Epithelial cell of esophagus (primary cell): ENCODE measurements around the gene OGDHL.

Source experiments
- DNase-seq: peaks from one replicate; pipeline ENCODE4 v3.0.0; 2010; ENCODE audit warnings: low read depth
- H3K4me3 ChIP-seq: 2 replicates; pipeline ENCODE4 v1.5.1; 2011; ENCODE audit warnings: mild to moderate bottlenecking, low read length, control low read depth
- CTCF ChIP-seq: IDR thresholded peaks from 2 replicates; pipeline ENCODE4 v1.5.1; 2011; ENCODE audit warnings: low read depth, mild to moderate bottlenecking, low read length, control low read depth, inconsistent platforms; ENCODE audit not compliant: insufficient read depth; ENCODE audit errors: missing control alignments

Gene OGDHL

GRCh38 chr10:49761789-49762565 is at the start of gene OGDHL:
Gene OGDHL (minus strand): TSS chr10:49762323. CDS start chr10:49758592, 3,731 bp downstream.
- peak; percentile 57 for DNase-seq
- H3K4me3 ChIP-seq: peak within 1 kb of the TSS; percentile 15
- TF ChIP-seq CTCF: no peak

- peak; percentile 33 for DNase-seq
- H3K4me3 ChIP-seq: no peak overlapping the region
- TF ChIP-seq CTCF: no peak
Measured at GRCh38 chr10:49803988-49804387, 41.9 kb upstream of the OGDHL start.

GRCh38 chr10:49798275-49798674 is 36.2 kb upstream of the OGDHL start:
- H3K4me3 ChIP-seq: no peak overlapping the region
- no peak for DNase-seq
- TF ChIP-seq CTCF: no peak

- TF ChIP-seq CTCF: no peak
- no peak overlapping the region for H3K4me3 ChIP-seq
- no peak for DNase-seq
Measured at GRCh38 chr10:49791100-49791499, 29.0 kb upstream of the OGDHL start.

GRCh38 chr10:49784681-49785080 is 22.6 kb upstream of the OGDHL start:
- no peak for DNase-seq
- TF ChIP-seq CTCF: no peak

GRCh38 chr10:49783645-49784044 is 21.5 kb upstream of the OGDHL start:
- no peak for DNase-seq
- no peak for TF ChIP-seq CTCF
- H3K4me3 ChIP-seq: no peak overlapping the region

More at GRCh38 chr10:49784681-49785080, 22.6 kb upstream of the OGDHL start:
- no peak overlapping the region for H3K4me3 ChIP-seq

- no peak overlapping the region for H3K4me3 ChIP-seq
- TF ChIP-seq CTCF: no peak
- DNase-seq: no peak
Measured at GRCh38 chr10:49781247-49781646, 19.1 kb upstream of the OGDHL start.
